CD4-positive, alpha-beta T cell treated with Interleukin-4 for 1 hour (primary cell): ENCODE data around the gene R3HDM2.
A peak's percentile ranks its signal among the peaks of the same experiment; 100 is the strongest.

Experiments used
- DNase-seq, 2 donors: peaks; one replicate each; pipeline ENCODE4 v3.0.0-alpha.2; 2020 to 2022

The R3HDM2 gene

GRCh38 chr12:57237932-57238853 is 192.7 kb downstream of the R3HDM2 start:
- DNase-seq = no peak

DNA sequence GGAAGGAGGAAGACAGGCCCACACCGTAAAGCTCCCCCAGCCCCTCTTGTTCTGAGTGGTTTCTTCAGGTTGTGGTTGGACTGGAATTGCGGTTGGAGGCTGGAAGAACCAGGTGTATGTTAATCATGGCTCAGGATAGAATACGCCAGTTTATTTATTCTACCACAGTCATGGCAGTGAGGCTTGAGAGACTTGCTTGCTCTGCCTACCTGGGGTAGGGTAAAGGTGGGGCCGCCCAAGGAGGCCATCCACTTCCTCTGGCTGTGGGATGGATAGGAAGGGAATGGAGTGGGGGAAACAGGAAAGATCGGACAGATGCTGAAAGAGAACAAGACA is 193.3 kb downstream of the R3HDM2 start:
- DNase-seq = no peak

DNA sequence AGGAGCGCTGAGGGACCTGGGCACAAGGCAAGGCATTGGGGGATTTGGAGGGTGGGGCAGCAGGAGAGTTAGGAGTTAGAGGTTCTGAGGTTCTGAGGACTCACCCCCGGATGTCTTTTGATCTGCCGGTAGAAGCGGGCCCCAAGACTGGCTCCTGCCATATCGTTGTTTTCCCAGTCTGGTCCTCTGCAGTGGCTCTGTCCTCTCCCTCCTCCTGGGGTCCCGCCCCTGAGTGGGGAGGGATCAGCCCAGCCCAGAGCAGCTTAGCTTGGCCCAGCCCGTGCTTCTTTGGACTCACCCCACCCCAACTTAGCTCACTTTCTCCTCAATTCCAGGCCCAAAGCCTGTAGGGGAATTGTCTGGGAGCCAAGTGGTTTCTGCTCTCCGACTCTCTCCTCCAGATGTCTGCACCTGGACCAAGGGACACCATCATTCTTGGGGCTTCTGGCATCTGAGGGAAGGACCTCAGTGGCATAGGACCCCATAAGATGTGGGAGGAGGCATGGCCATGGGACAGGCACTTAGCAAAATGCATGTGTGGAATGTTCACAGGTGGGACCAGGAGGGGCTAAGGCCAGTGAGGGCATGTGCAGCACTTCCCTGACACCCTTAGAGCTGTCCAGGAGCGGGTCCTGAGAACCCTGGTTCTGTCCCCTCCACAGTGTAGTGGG is 193.8 kb downstream of the R3HDM2 start:
- no peak for DNase-seq

- DNase-seq = peak in 1 of 2 donors; percentile 34
Measured at GRCh38 chr12:57236201-57236924, 194.5 kb downstream of the R3HDM2 start.

DNA sequence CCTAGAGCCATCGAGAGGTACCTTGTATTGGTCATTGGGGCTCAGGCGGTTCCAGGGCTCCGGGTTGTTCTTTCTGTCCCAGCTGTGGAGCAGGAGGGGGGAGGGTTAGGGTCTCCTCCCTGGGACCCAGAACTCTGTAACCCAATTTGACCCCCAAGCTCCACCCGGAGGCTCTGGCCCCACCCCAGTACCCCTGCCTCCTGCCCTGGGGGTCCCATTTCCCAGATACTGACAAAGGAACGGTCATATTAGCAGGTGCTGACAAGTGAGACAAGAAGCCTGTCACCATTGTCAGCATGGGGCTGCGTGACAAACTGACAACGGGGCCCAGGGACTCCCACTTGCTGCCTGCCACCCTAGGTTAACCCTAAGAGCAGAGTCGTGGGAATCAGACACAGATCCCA is 195.1 kb downstream of the R3HDM2 start:
- DNase-seq = no peak

DNA sequence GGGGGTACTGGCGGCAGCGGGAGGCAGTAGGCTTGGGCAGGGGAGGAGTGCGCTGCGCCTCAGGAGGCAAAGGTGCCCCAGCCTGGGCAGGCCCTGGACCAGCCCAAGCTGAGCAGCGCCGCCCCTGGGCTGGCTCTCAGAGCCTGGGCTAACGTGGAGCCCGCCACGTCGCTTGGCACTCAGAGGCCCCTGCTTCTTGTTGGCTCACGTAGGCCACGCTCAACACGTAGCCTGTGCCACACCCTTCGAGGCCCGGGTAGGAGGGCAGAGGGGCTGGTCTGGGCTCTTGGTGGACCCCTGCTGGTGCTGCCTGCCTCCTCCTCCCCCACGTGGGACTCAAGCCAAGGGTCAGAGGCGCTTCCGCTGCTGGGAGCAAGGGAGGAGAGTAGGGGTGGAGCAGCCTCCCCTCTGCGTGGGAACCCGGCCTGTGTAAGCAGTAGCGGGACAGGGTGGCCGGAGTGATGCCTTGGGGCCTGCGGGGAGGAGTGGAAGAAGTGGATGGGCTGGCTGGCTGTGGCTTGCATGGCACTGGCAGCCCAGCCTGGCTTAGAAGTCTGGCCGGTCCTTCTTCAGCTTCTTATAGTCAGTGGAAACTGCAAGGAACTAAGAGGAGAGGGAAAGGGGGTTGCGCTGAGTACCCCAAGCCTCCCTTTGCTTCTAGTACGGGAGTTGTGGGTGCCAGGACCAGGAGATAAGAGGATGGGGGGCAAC is 195.7 kb downstream of the R3HDM2 start:
- DNase-seq = peak in 1 of 2 donors; percentile 31

DNA sequence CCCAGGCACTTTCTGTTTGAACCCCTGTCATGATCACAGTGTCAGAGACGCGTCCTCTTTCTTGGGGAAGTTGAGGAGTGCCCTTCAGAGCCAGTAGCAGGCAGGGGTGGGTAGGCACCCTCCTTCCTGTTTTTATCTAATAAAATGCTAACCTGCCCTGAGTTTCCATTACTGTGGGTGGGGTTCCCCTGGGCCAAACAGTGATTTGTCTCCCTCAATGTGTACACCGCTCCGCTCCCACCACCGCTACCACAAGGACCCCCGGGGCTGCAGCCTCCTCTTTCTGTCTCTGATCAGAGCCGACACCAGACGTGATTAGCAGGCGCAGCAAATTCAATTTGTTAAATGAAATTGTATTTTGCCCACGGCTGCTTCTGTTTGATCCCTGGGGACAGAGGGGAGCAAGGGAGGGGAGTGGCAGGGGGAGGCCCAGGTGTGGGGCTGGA is 196.2 kb downstream of the R3HDM2 start:
- DNase-seq = peak in 1 of 2 donors; percentile 49

DNA sequence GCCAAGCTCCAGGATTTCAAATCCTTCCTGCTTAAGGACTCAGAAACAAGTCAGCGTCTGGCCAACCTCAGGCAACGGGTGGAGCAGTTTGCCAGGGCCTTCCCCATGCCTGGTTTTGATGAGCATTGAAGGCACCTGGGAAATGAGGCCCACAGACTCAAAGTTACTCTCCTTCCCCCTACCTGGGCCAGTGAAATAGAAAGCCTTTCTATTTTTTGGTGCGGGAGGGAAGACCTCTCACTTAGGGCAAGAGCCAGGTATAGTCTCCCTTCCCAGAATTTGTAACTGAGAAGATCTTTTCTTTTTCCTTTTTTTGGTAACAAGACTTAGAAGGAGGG is 196.6 kb downstream of the R3HDM2 start:
- no peak for DNase-seq

DNA sequence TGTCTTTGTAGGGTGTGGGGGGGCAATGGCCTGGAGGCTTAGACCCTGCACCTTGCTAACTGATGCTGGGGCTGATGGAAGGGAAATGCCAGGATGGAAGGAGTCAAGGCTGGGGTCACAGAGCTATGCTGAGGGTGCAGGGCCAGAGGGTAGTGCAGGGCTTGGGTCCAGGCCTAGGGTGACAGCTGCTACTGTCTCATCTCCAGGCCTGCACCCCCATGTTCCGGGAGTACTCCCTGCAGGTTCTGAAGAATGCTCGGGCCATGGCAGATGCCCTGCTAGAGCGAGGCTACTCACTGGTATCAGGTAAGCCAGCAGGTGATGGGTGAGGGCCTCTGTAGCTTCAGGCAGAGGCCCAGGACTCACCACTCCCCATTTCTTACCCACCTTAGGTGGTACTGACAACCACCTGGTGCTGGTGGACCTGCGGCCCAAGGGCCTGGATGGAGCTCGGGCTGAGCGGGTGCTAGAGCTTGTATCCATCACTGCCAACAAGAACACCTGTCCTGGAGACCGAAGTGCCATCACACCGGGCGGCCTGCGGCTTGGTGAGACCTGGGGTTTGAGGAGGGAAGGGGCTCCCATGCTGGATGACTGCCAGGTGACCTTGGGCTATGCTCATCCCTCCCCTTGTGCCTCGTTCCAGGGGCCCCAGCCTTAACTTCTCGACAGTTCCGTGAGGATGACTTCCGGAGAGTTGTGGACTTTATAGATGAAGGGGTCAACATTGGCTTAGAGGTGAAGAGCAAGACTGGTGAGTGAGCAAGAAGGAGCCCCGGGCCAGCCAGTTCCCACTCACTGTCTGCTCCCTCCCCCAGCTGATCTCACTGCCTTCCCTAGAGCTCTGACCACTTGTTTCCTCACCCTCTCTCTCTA is 197.2 kb downstream of the R3HDM2 start:
- no peak for DNase-seq

GRCh38 chr12:57232156-57232756 is 198.6 kb downstream of the R3HDM2 start:
- no peak for DNase-seq

- no peak for DNase-seq
Measured at GRCh38 chr12:57231276-57232021, 199.4 kb downstream of the R3HDM2 start.

DNA sequence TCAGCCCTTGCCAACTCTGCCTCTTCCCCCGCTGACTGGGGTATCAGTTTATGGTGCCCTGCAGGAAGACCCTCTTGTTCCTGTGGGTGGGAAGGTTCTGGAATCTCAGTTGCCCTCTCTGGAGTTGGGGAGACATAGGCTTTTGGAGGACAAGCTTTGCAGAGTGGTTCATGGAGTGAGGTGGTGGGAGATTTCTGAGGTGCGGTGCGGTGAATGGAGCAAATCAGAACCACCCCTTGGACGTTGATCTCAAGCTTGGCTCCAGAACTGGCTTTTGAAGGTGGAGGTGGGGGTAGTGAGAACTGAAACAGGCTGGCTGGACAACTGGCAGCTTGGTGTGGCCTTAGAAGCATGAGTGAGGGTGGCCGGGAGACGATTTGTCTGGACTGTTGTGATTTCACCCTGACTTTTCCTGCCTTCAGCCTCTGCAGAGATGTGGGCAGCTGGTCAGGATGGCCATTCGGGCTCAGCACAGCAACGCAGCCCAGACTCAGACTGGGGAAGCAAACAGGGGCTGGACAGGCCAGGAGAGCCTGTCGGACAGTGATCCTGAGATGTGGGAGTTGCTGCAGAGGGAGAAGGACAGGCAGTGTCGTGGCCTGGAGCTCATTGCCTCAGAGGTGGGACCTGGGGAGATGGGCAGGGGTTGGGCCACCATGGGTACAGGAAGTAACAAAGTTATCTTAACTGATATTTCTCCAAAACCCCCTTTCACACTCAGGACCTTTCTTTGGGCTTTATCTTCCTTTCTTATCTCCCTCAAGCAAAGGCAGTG is 200.3 kb downstream of the R3HDM2 start:
- DNase-seq = no peak

- peak; percentile 94 to 96 for DNase-seq
Measured at GRCh38 chr12:57229634-57230380, 201.0 kb downstream of the R3HDM2 start, which contains the start of gene SHMT2. TSS of gene SHMT2 (plus strand) at chr12:57229711. CDS start at chr12:57229779, 68 bp downstream.

GRCh38 chr12:57229046-57229633 is 201.7 kb downstream of the R3HDM2 start:
- peak in 1 of 2 donors; percentile 61 for DNase-seq

- DNase-seq = no peak
Measured at GRCh38 chr12:57227315-57228115, 203.3 kb downstream of the R3HDM2 start.

DNA sequence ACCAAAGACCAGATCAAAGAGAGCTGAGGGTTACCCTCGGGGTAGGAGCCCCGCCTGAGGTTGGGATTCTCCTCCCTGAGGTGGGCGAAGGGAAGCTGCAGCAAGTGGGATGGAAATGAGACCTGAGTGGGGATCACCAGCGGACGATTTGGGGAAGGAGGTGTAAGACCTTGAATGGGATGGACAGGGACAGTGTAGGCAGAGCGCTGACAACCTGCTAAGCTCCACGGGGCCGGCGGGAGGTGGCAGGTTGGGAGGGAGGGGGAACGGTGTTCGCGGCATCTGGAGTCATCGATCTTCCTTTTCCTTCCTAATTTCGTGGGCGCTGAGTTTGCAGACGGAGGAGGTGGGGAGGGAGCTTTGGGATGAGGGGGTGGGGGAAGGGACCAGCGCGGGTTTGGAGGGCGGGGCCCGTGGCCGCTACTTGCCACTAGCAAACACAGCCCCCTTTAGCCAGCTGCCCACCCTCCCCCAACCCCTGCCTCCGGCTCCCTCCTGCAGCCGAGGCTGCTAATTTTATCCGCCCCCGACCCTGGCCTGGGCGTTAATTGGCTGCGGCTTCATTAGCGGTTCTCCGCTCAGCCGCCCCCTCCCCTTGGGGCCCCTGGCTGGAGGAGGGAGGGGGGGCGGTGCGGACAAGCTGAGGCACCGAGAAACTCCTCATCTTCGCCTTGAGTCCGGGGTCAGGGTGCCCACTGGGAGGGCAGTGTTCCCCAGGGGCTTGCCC is 204.1 kb downstream of the R3HDM2 start:
- DNase-seq = no peak

DNA sequence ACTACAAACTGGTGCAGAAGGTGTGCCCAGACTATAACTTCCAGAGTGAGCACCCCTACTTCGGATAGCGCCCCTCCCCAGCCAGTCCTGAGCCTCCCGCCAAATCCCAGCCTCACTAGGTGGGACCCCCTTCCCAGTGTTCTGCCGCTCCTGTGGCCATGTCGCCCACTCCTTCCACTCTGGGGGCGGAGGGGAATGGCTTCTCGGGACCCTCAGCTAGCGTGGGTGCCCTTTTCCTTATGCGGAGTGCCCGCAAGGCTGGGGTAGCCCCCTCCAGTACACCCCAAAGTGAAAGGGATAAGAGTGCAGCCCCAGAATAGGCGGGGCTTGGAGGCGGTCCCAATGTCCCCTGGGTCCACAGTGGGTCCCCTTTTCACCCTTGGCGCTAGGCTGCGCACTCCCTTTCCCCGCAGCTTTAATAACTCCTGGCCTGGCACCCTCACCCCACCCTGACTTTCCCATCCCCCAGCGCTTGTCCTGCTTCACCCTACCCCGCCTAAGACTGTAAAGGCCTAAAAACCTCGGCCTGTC is 205.1 kb downstream of the R3HDM2 start:
- DNase-seq = no peak
